Natural killer cell (primary cell): Measurements from ENCODE around the gene CDH13. TPM values are rescaled to one million over a fixed set of nuclear protein-coding genes. Genes with fewer than 3 reads are reported as not detected.

Source experiments
- ATAC-seq, 3 donors: fragments of 150-1000 bp in 2 of 3; fragments of 200-7000 bp in 1 of 3; cut with Tn5 transposase; 1 replicate in 1 of 3; 2 replicates in 2 of 3; pipeline ENCODE4 v1.10.0; 2021; ENCODE audit warnings: mild to moderate bottlenecking in 2 of 3, moderate library complexity in 2 of 3
- DNase-seq, 2 donors: peaks; one replicate each; pipeline versions ENCODE4 v3.0.0 to v3.0.0-alpha.2; 2013 to 2021; ENCODE audit warnings: mixed read lengths in 1 of 2
- H3K27ac ChIP-seq: one replicate; pipeline ENCODE4 v1.5.1; 2013; ENCODE audit warnings: mild to moderate bottlenecking, low read length
- H3K27me3 ChIP-seq: one replicate; pipeline ENCODE4 v1.6.1; 2013; ENCODE audit warnings: low read length; ENCODE audit not compliant: control insufficient read depth, insufficient read depth
- H3K36me3 ChIP-seq: one replicate; pipeline ENCODE4 v1.6.1; 2013; ENCODE audit warnings: low read length; ENCODE audit not compliant: control insufficient read depth, insufficient read depth
- H3K4me1 ChIP-seq: one replicate; pipeline ENCODE4 v1.6.1; 2013; ENCODE audit warnings: low read length; ENCODE audit not compliant: control insufficient read depth, insufficient read depth
- H3K4me3 ChIP-seq: one replicate; pipeline ENCODE4 v1.5.1; 2013; ENCODE audit warnings: low read length
- H3K9me3 ChIP-seq: one replicate; pipeline ENCODE4 v1.6.1; 2013; ENCODE audit warnings: low read length; ENCODE audit not compliant: control insufficient read depth, insufficient read depth
- H3K27ac Mint-ChIP-seq, 2 donors: one replicate each; pipeline ENCODE4 v1.8.0; 2022; ENCODE audit warnings: mild to moderate bottlenecking in 2 of 2, mixed read lengths in 2 of 2, moderate library complexity in 1 of 2
- H3K27me3 Mint-ChIP-seq, 2 donors: one replicate each; pipeline ENCODE4 v1.8.0; 2022; ENCODE audit warnings: low read depth in 2 of 2, mixed read lengths in 2 of 2
- H3K36me3 Mint-ChIP-seq: one replicate; pipeline ENCODE4 v1.8.0; 2022; ENCODE audit warnings: mixed read lengths
- H3K4me1 Mint-ChIP-seq, 2 donors: one replicate each; pipeline ENCODE4 v1.8.0; 2022; ENCODE audit warnings: mixed read lengths in 2 of 2
- H3K4me3 Mint-ChIP-seq: one replicate; pipeline ENCODE4 v1.8.0; 2022; ENCODE audit warnings: mild to moderate bottlenecking, moderate library complexity, mixed read lengths
- H3K9me3 Mint-ChIP-seq, 2 donors: one replicate each; pipeline ENCODE4 v1.8.0; 2022; ENCODE audit warnings: mixed read lengths in 2 of 2
- WGBS: methylation state at CpG from one replicate; pipeline ENCODE4 v1.1.7; 2013; ENCODE audit warnings: missing lambda C conversion rate; ENCODE audit not compliant: insufficient coverage; 5-methylcytosine and 5-hydroxymethylcytosine counted together
- intact Hi-C: fragments of 100-400 bp; cut with micrococcal nuclease; formaldehyde crosslinking; loops from one replicate; pipeline ENCODE4 v1.14.2; 2022
- total RNA-seq, 4 donors: library from RNA; stranded (reverse); fragments of 120-200 nt in 1 of 4; gene quantifications; one replicate each; pipeline versions ENCODE4 v1.2.3 to v1.2.4, GENCODE V29; 2013 to 2022
- TF ChIP-seq, protein P1 (sequence below): fragments of 200-600 bp; IDR thresholded peaks from one replicate; pipeline ENCODE4 v1.8.0; 2022; ENCODE audit warnings: antibody characterized with exemption

Gene CDH13
- total RNA-seq, 3 donors from 2014 or later (not counting 1 experiment from before 2014, with no cell fraction given): not detected

DNA sequence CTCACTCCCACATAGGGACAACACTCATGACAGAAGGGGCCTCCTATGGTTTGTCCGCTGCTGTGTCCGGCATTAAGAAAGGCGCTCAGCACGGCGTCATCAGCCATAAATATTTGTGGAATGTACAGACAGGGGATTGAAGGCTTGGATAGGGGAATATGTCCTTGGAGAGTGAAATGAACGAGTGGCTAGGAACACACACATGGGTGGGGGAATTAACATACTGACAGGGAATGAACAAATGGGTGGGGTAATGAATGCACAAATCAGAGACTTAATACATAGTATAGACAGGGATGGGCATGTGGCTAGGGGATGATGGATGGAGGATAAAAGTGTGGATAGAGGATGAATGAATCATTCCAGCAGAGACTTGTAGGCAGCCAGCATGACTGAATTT is 1027.0 kb downstream of the CDH13 start:
- TF ChIP-seq, protein P1, sequence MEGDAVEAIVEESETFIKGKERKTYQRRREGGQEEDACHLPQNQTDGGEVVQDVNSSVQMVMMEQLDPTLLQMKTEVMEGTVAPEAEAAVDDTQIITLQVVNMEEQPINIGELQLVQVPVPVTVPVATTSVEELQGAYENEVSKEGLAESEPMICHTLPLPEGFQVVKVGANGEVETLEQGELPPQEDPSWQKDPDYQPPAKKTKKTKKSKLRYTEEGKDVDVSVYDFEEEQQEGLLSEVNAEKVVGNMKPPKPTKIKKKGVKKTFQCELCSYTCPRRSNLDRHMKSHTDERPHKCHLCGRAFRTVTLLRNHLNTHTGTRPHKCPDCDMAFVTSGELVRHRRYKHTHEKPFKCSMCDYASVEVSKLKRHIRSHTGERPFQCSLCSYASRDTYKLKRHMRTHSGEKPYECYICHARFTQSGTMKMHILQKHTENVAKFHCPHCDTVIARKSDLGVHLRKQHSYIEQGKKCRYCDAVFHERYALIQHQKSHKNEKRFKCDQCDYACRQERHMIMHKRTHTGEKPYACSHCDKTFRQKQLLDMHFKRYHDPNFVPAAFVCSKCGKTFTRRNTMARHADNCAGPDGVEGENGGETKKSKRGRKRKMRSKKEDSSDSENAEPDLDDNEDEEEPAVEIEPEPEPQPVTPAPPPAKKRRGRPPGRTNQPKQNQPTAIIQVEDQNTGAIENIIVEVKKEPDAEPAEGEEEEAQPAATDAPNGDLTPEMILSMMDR: no peak
- DNase-seq (no peak), ATAC-seq (no peak)
- Mint-ChIP-seq H3K36me3 (no peaks in the 10 kb centered on the region), H3K27me3 (peaks cover 0 to 2% of the 10 kb centered on the region in 2 donors), H3K9me3 (no peaks in the 10 kb centered on the region), H3K4me3 (no peak overlapping the region), H3K27ac (no peak overlapping the region), H3K4me1 (no peaks in the 10 kb centered on the region)
- H3K36me3 ChIP-seq: no peaks in the 10 kb centered on the region
- H3K4me3 ChIP-seq: no peak overlapping the region
- no peaks in the 10 kb centered on the region for H3K27me3 ChIP-seq
- intact Hi-C loops: no loop called here
- WGBS: 93% methylated on average over 6 of the region's 6 CpGs
- no peak overlapping the region for H3K27ac ChIP-seq
- no peaks in the 10 kb centered on the region for H3K9me3 ChIP-seq
- H3K4me1 ChIP-seq: no peaks in the 10 kb centered on the region

DNA sequence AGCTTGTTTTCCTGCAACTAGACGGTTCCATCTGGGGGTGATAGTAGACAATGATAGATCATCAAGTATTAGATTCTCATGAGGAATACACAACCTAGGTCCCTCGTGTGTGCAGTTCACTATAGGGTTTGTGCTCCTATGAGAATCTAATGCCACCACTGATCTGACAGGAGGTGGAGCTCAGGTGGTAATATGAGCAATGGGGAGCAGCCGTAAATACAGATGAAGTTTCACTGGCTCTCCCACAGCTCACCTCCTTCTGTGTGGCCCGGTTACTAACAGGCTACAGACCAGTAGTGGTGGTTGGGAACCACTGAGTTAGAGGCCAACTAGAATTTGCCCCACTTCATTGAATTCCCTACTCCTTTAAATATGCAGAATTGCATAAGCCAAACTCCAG is 1033.5 kb downstream of the CDH13 start:
- 76% methylated on average over 3 of the region's 4 CpGs for WGBS
- H3K4me3 Mint-ChIP-seq: no peak overlapping the region

DNA sequence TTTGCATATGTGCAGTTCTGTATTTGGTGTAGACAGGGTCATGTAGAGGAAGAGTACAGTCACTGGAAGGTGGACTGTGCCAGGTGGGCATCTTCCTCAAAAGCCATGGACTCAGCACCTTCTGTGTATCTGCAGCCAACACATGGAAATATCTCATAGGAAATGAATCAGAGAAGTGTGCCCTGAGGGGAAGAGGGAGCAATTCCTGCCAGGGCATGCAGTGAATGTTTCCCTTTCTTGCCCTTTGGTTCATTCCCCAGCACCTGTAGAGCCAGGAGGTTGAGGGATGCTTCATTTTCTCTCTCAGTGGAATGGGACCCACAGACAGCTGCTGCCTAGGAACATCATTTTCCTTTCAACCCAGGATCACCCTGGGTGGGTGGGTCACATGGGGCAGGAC is 1034.9 kb downstream of the CDH13 start:
- Mint-ChIP-seq H3K9me3 (no peaks in the 10 kb centered on the region), H3K27me3 (no peaks in the 10 kb centered on the region), H3K4me1 (no peaks in the 10 kb centered on the region), H3K27ac (no peak overlapping the region), H3K4me3 (no peak overlapping the region), H3K36me3 (no peaks in the 10 kb centered on the region)
- TF ChIP-seq, protein P1: no peak
- intact Hi-C loops: no loop called here
- no peaks in the 10 kb centered on the region for H3K36me3 ChIP-seq
- H3K4me3 ChIP-seq: no peak overlapping the region
- DNase-seq: no peak
- H3K4me1 ChIP-seq: no peaks in the 10 kb centered on the region
- no peaks in the 10 kb centered on the region for H3K9me3 ChIP-seq
- no peak overlapping the region for H3K27ac ChIP-seq
- no peaks in the 10 kb centered on the region for H3K27me3 ChIP-seq
- no peak for ATAC-seq

More for the DNA sequence above, 1033.5 kb downstream of the CDH13 start:
- Histone ChIP-seq H3K36me3 (no peaks in the 10 kb centered on the region), H3K4me1 (no peaks in the 10 kb centered on the region), H3K27me3 (no peaks in the 10 kb centered on the region), H3K27ac (no peak overlapping the region), H3K9me3 (no peaks in the 10 kb centered on the region), H3K4me3 (no peak overlapping the region)
- no peak for ATAC-seq
- H3K9me3 Mint-ChIP-seq: no peaks in the 10 kb centered on the region
- H3K4me1 Mint-ChIP-seq: no peaks in the 10 kb centered on the region
- H3K27me3 Mint-ChIP-seq: no peaks in the 10 kb centered on the region
- DNase-seq: no peak
- H3K27ac Mint-ChIP-seq: no peak overlapping the region
- intact Hi-C loops: no loop called here
- H3K36me3 Mint-ChIP-seq: no peaks in the 10 kb centered on the region
- TF ChIP-seq, protein P1: no peak

DNA sequence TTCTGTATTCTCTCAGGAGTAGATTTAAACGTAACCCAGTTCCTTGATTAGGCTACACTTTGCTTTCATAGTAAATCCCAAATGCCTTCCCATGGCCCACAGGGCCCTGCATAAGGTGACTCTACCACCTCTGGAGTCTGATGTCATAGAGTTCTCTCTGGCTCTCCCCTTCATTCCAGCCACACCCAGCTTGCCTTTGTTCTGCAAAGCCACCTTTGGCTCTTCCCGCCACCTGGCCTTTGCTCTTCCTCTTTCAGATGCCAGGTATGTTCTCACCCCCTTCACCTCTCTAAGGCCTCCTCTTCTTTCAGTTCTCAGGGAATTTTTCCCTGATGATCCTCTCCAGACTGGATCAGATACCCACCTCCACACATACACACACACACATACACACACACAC is 1039.7 kb downstream of the CDH13 start:
- Mint-ChIP-seq H3K36me3 (no peaks in the 10 kb centered on the region), H3K27me3 (peaks cover 0 to 4% of the 10 kb centered on the region in 2 donors), H3K27ac (no peak overlapping the region), H3K9me3 (no peaks in the 10 kb centered on the region), H3K4me1 (no peaks in the 10 kb centered on the region), H3K4me3 (no peak overlapping the region)
- ATAC-seq: no peak
- Histone ChIP-seq H3K9me3 (no peaks in the 10 kb centered on the region), H3K4me1 (no peaks in the 10 kb centered on the region), H3K27me3 (no peaks in the 10 kb centered on the region), H3K27ac (no peak overlapping the region), H3K36me3 (no peaks in the 10 kb centered on the region), H3K4me3 (no peak overlapping the region)
- 89% methylated on average over 2 of the region's 2 CpGs for WGBS
- TF ChIP-seq, protein P1: no peak
- DNase-seq: no peak
- intact Hi-C loops: no loop called here
